Measurements from ENCODE around the gene RIT1.

DNA sequence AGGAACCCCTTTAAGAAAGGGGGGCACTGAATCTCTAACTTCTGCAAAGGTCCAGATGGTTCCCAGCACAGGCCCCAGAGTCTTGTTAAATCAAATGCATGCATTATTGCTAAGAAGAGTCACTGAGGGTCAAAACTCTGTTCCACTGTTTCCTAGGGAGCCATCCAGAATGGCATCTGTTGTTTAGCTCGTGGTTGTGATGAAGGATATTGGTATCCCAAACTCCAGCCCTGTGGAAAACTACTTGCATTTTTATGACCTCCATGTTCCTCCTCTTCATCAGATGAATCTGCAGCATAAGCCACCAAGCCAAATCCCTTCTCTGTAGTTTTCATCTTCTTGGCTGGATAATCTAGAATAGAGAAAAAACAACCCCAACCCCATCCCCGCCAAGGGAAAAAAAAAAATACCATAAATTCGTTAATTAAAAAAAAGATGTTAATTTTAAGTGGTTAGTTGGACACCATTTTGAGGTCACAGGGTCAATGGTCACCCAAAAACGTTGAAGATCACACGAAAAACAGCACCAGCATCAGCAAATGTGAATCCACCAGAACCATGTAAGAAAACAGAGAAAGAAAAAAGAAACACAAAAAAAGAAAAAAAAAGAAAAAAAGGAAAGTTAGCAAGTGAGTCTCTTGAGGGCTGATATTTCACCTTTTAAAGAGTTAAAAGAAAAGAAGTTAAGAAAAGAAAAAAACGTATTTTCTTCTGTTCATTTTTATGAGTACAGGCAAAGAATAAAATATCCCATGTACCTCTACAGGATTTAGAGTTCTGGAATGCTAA lies 3.0 kb upstream of the RIT1 start:
- TF ChIP-seq, protein P1, sequence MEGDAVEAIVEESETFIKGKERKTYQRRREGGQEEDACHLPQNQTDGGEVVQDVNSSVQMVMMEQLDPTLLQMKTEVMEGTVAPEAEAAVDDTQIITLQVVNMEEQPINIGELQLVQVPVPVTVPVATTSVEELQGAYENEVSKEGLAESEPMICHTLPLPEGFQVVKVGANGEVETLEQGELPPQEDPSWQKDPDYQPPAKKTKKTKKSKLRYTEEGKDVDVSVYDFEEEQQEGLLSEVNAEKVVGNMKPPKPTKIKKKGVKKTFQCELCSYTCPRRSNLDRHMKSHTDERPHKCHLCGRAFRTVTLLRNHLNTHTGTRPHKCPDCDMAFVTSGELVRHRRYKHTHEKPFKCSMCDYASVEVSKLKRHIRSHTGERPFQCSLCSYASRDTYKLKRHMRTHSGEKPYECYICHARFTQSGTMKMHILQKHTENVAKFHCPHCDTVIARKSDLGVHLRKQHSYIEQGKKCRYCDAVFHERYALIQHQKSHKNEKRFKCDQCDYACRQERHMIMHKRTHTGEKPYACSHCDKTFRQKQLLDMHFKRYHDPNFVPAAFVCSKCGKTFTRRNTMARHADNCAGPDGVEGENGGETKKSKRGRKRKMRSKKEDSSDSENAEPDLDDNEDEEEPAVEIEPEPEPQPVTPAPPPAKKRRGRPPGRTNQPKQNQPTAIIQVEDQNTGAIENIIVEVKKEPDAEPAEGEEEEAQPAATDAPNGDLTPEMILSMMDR (IDR thresholded peaks at IDR 0.05): no peak
- no peak for TF ChIP-seq POLR2A (IDR thresholded peaks at IDR 0.05)
- no peak for TF ChIP-seq EP300 (IDR thresholded peaks at IDR 0.05)
